HG03095 (cell line): Measurements from ENCODE around the gene PIGW.

ENCODE experiments used
- ATAC-seq: cut with Tn5 transposase; IDR thresholded peaks from one replicate; pipeline ENCODE4 v1.9.1; 2021; ENCODE audit warnings: moderate library complexity; ENCODE audit not compliant: unreplicated experiment

The PIGW gene, protein sequence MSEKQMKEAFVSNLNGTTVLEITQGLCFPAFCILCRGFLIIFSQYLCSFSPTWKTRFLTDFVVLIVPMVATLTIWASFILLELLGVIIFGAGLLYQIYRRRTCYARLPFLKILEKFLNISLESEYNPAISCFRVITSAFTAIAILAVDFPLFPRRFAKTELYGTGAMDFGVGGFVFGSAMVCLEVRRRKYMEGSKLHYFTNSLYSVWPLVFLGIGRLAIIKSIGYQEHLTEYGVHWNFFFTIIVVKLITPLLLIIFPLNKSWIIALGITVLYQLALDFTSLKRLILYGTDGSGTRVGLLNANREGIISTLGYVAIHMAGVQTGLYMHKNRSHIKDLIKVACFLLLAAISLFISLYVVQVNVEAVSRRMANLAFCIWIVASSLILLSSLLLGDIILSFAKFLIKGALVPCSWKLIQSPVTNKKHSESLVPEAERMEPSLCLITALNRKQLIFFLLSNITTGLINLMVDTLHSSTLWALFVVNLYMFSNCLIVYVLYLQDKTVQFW

DNA sequence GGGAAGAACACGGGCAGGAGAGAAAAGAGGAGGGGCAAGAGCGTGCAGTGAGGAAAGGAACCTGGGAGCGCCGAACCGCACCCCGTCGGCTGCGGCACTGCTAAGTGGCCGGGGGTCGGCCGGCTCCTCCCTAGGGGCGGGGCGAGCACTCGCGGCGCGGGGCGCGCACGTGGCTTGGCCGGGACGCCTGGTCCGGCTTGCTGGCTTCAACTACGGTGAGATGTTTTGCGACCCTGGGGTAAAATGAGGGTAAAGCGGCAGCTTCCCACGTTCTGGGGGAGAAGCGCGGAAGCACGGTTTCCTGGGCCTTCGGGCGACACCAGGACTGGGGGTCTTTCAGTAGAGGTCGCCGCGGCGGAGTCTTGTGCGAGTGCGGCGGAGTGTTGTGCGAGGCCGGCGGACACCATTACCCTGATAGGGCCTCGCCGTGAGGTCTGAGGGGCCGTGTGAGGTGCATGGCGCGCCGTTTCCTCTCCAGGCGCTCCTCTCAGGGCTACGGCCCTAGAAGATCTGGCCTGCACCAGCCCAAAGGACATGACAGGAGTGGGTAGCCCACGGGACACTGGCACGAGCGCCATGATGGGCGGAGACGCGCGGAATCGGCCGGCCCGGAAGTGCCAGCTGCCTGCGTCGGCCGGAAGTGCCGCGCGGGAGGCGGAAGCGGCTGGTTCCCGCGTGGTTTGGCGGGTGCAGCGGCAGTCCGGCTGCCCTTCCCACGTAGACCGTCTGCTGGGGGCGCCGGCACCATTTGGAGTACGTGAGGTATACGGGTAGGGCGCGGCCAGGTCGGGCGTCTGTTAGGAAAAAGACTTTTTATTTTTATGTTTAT lies at the start of gene PIGW, which contains the start of gene MYO19:
TSS of gene PIGW (plus strand) at position 148 of the 829 bp plus-strand sequence. CDS start 2,115 bp downstream, outside the sequence.
TSS of gene MYO19 (minus strand) at position 29 of the 829 bp plus-strand sequence. CDS start 2,330 bp downstream, outside the sequence.
- ATAC-seq = peak; percentile 66

DNA sequence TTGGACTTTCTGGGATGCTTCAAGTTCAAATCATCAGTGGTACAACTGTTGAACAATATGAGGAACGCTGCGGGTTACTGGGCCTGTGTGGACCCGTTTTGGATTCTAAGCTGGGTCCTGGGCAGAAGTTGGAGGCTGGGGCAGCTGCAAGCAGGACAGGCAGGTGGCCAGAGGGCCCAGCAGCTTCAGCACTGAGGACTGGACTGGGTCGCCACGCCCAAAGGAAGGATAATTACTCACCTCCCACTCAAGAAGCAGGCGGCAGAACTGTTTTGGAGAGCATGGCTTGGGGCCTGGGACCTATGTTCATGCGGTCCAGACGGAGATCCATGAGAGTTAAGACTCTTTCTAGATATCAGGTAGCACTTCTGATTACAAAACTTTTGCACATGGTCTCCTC lies 49.8 kb upstream of the PIGW start:
- no peak for ATAC-seq

DNA sequence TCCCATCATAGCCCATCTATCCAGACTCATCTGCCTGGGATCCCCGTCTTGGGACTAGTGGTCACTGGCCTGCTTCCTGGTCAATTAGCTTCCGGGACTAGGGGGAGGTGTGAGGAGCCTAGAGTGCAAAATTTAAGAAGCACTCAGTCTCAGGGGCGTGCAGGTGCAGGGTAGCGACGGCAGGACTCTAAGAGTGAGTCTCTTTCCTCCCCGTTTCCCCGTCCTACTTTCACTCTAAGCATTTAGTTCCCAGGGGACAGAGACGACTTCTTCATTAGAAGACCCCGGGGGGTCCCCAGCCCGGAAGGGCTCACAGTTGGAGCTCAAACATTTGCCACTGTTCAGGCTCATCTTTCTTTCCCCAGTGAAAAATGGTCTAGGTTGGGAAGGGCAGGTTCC lies 49.0 kb upstream of the PIGW start:
- no peak for ATAC-seq

DNA sequence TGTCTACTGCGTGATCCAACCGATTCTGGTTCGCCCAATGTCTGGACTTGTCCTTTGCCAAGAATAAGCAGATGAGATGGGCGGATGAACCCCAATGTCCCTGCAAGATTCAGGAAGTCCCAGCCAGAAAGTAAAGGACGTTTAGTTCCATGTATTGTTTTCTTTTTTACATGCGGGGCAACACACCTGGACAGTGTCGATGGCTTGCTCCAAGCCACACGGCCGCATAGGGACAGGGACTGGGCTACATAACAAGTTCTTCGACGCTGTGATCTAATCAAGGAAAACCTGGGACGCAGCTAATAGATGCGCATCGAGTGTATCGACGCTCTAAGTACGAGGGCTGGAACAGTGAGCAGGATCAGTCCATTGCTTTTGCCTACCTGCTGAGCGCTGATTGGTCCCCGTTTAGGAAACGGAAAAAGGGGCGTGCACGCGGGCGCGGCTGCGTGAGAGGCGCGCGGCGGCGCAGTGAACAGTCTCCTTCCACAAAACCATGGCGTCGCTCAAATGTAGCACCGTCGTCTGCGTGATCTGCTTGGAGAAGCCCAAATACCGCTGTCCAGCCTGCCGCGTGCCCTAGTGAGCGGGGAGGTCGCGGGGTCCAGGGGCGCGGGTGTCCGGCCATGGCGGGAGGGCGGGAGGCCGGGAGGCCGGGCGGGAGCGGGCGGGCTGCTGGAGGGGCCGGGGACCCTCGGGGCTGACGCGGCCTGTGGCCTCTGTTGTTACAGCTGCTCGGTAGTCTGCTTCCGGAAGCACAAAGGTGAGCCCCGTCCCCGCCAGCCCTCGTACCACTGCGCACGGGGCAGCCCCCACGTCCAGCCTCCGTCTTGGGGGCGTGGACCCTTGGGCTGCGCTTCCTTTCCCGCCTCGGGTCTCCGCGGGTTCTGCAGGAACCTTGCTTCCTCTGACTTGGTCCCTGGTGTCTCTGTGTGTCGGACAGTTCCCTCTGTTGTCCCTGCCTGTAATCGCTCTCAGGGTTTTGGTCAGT lies 48.3 kb upstream of the PIGW start, which contains the start of gene ZNHIT3:
TSS of gene ZNHIT3 (plus strand) at position 478 of the 991 bp plus-strand sequence. CDS start at position 497, 19 bp downstream.
- ATAC-seq = peak; percentile 80

DNA sequence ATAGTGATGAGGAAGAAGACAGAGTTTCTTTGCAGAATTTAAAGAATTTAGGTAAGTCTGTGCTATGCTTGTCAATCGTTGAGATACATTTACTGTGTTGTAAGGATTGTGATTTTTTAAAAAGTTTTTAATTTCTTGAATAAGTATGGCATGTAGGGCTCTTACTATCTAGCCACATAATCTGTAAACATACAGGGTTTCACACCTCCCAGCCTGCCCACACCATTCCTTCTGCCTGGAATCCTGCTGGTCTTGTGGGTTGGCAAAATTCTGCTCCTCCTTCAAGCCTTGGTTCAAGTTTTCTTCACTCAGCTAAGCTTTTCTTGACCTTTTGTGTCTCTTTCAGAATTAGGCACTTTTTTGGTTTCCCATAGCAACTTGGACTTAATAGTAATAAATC lies 40.8 kb upstream of the PIGW start:
- ATAC-seq = no peak

DNA sequence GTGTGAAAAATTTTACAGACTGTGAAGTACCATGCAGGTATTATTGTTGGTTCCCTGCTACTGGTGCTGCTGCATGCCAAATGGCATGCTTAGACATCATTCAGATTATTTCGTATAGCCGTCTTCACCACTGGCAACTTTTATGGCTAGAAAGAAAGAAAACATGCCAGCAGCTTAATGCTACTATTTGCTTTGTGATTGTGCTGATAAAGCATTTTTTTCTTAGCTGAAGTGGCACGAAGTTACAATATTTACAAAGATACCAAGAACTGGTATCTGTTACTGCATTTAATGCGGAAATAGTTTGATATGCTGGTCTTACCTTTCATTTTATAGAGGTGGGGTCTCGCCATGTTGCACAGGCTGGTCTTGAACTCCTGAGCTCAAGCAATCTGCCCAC lies 40.1 kb upstream of the PIGW start:
- ATAC-seq = no peak

DNA sequence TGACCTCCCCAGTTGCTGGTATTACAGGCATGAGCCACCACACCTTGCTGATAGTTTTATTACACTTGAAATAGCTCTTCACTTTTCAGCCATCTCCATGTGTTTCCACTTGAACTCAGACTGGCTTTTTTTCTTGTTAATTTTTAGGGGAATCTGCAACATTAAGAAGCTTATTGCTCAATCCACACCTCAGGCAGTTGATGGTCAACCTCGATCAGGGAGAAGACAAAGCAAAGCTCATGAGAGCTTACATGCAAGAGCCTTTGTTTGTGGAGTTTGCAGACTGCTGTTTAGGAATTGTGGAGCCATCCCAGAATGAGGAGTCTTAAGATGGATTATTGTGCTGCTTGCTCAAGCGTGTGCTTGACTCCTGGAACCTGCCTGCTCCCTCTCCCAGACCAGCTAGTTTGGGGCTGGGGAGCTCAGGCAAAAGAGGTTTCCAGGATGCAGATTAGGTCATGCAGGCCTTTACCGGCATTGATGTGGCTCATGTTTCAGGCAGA lies 39.7 kb upstream of the PIGW start:
- ATAC-seq = no peak

DNA sequence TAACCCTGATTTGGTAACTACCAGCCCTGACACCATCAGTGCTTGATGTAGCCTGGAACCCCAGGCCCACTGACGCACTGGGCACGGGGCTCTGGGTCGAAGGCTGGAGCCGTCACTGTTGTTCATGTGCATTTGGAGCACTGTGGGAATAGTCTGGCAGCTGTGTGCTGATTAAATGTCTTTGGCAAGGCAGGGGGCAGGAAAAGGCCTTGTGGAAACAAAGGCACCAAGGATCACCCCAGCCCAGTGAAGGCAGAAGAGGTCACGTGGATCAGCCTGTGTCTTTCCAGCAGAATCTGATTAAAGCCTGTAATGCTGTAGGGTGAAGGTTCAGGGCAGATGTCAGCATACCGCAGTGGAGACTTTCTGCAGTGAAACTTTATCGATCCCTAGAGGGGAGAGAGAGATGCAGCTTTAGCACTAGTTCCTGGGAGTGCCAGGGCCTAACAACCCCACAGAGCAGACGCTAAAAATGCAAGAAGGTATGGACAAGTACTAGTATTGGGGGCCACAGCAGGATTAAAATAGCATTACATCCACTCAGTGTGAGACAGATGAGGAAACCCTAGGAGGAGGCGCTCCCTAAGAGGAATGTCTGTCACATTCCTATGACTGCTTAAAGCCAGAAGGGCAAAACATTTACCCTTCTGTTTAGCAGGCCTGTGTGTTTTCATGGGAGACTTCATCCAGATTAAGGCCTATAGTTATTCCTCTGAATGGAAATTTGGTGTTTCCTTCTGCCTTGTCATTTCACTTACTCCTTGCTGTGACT lies 38.6 kb upstream of the PIGW start:
- no peak for ATAC-seq

DNA sequence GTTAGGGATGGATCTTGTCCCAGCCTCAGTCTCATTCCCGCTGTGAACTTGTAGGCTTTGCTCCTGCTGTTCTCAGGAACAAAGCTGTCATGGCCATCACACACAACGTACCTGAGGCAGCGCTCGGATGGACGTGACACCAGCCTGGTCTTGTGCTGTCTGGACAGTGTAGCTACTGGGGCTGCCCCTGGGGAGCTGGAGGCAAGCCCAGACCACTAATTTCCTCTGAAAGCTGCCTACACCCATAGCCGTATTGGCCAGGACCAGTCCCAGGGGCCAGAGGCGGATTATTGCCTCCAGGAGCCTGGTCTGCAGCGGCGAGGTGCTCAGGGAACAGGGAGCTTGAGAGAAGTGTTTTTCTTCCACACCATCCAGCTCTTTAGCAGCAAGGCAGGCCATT lies 36.6 kb upstream of the PIGW start:
- ATAC-seq = no peak

DNA sequence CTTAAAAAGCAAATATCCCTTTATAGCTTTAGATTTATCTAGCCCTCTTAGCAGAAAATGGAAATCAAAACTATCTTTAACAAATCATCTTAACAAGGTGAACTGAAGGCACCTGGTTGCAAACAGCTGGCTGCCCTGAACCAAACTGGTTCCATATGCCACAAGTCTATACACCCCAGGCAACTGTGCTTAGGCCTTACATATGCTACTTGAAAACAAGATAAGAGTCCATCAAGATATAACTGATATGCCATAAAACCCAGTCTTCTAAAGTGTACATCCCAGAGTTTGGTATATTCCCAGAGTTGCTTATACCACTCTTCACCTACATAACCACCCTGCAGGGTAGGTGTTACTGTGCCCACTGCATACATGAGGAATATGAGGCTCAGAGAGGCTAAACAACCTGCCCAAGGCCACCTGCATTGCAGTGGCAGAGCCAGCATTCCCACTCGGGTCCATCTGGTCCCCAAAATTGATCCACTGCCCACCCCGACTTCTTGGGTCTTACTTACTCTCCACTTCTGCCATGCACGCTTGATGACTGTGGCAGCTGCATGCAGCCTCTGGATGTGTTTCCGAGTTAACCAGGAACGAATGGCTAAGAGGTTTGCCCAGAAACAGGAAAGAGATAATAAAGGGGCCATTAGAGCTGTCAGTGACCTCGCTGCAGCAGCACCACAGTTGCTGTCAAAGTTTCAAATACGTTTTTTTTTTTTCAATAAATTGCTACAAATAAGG lies 36.1 kb upstream of the PIGW start:
- ATAC-seq = no peak

DNA sequence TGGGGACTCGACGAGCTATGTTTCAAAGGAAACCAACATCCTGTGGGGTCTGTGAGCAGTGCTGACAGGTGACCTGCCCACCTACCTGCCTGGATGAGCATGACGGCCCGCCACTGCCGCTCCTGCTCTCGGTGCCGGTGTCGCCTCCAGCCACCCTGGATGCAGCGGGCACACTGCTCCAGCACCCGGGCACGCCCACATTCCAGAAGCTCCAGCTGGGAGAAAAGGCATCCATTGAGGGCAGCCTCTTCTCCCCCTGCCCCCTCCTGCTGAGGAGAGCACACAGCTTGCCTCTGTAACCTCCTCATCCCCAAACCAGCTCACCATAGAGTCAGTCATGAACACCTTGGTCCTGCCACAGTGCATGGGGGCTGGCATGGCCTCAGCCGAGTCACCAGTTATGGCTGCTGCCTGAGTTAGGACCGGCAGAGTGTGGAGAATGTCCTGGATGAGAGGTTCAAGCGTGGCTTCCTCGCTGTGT lies 34.0 kb upstream of the PIGW start:
- ATAC-seq = no peak

DNA sequence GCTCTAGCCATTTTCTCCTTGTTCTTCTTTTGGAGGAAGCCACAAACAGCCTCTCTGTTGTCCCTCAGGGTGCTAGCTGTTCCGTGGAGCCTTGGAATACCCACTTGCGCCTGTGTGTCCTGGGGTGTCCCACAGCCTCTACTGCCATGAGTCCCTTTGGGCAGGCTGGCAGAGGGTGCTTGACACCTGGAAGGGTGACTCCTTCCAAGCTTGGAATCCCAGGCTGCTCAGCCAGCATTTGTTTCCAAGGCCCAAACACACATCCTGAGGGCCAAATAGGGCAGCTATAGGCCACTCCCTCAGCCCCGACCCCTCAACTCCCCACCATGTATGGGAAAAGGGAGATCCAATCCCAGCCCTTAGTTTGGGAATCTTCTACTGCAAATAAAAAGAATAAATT lies 33.4 kb upstream of the PIGW start:
- ATAC-seq = no peak

DNA sequence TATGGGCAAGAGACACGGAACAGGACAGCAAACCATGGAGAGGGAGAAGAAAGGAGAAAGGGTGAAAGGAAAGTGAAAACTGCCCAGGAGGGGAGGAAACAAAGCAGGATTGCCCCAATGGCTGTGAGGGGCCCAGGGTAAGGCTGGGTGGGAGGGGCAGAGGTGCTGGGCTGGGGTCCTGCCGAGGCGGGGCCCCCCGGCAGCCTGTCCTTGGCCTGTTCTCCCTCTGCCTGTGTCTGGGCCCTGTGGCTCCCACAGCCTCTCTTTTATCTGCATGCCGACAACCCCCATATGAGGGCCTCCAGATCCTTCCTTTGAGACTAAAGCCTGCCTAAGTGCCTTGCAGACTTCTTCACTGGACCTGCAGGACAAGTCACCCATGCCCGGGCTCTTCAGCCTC lies 32.8 kb upstream of the PIGW start:
- ATAC-seq = no peak

DNA sequence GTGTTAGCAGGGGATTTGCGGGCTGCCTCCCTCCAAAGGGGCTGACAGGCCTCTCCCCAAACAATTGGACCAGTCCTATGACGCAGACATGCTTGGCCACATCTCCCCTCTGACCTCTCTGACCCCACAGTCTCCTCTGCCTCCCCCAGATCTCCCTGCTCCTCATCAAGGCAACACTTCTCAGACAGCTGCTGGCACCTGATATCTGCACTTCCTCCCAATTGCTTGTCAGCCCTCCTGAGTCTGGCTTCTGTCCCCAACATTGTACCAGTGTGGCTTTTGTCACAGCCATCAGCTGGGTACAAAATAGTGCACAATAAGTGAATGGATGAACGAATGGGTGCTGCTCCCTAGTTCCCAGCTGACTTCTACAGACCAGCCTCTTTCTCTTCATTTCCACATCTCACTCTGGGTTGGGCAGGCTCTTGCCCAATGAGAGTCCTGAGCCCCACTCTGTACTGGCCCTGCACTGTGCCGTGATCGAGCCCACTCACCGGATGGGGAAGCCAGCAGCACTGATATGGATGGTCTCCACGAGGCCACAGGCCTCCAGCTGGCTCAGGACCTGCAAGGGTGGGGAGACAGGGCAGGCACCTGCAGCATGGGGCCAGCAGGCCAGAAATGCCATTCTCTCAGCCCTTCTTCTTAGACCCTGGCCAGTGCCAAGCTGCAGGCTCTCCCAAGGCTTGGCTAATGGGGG lies 31.2 kb upstream of the PIGW start:
- ATAC-seq = no peak

DNA sequence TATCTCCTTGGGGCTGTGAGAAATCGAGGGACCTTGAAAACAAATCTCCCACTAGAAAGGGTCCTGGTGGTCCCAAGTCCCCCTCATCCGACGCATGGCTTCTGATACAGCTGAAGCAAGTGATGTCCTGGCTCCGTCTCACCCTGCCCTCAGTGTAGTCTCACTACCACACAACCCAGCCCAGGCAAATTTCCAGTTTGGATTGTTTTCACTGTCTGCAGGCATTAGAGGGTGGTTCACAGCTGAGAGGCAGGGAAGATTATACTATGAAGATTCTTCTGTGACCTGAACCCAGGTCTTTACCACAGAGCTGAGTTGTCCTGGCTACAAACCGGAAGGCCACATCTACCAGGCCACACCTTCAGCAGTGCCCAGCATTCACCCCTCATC lies 30.6 kb upstream of the PIGW start:
- ATAC-seq = no peak

DNA sequence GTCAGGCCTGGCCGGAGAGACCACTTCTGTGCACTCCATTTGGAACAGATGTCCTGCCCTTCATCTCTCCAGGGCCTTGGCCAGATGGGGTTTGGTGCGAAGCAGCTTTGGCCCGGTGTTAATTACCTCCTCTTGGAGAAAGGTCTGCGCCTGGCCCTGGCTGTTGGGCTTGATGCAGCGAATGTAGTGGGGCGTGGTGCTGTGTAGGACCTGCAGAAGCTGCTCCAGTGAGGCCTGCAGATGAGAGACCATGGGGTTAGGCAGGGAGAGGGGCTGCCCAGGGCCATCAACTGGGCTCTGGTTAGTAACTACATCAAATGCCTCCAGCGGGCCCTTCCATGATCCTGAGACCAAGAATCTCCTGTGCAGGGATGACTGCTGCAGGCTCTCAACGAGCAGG lies 29.6 kb upstream of the PIGW start:
- ATAC-seq = no peak

DNA sequence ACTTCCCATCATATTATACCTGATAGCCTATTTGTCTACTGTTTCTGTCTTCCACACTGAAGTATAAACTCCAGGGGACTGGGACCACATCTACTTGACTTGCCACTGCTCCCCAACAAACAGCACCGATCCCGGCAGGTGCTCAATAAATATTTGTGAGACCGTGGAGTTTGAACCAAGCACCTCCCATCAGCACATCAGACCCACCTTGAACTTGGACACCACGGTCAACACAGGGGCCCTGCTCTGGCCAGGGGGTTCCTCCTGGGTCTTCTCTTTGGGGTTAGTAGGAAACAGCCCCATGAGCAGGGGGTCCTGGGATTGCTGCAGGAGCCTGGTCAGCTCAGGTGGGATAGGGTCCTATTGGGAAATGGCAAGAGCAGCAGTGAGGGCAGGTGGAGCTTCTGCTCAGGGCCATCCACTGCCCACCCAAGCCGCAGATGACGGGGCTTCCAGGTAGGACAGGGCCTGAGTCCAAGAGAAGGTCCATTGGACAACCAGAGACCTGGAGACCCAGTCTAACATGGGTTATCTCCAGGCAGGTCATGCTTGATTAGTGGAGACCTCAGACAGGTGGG lies 28.4 kb upstream of the PIGW start:
- ATAC-seq = no peak

DNA sequence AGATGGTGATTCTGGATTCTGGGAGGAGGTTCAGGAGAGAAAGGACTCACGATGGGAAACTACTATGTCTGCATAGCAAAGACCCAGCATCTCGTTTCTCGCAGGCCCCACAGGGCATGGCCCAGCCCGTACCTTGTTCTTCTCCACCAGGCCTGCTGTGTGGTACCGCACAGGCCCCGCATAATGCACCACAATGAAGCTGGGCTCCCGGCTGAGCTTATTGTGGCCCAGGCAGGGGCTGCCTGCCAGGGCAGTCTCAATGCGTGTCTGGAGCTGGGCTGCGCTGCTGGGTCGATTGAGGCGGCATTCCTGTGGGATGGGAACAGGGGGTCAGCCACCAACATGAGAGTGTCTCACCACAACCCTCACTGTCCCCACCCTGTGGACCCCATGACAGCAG lies 28.0 kb upstream of the PIGW start:
- no peak for ATAC-seq
